Measurements from ENCODE around the gene KLHL25.

GRCh38 chr15:85795337-85796305 lies 896 bp upstream of the KLHL25 start:
- no peak for TF ChIP-seq CTCF (IDR thresholded peaks at IDR 0.05; ENCODE audit: low read depth, low read length, missing input control)
- no peak for TF ChIP-seq HNF4A (conservative IDR thresholded peaks at IDR 0.05)
- TF ChIP-seq REST (IDR thresholded peaks at IDR 0.05) = no peak
- TF ChIP-seq RAD21 (IDR thresholded peaks at IDR 0.05) = no peak
- TF ChIP-seq ATF3 (IDR thresholded peaks at IDR 0.05) = no peak
- TF ChIP-seq ZBTB33 (IDR thresholded peaks at IDR 0.05) = no peak
- TF ChIP-seq GABPA (IDR thresholded peaks at IDR 0.05 in 1 of 2, conservative IDR thresholded peaks at IDR 0.05 in 1 of 2) = no peak
- TF ChIP-seq RXRA (IDR thresholded peaks at IDR 0.05) = no peak
